Hematopoietic multipotent progenitor cell treated with erythropoietin and hydrocortisone succinate and interleukin-3 and kit ligand, for 15 days (in vitro differentiated cells): ENCODE measurements around the gene TRIM26.

Source experiments
- DNase-seq: peaks from one replicate; pipeline ENCODE4 v3.0.0-alpha.2; 2015; ENCODE audit warnings: low spot score

The TRIM26 gene

GRCh38 chr6:30211306-30211705 is 1.9 kb downstream of the TRIM26 start:
- no peak for DNase-seq

GRCh38 chr6:30207619-30208295 is 5.4 kb downstream of the TRIM26 start:
- no peak for DNase-seq

- DNase-seq, result no peak
Measured at GRCh38 chr6:30206799-30207618, 6.2 kb downstream of the TRIM26 start.

- no peak for DNase-seq
Measured at GRCh38 chr6:30206152-30206551, 7.1 kb downstream of the TRIM26 start.

DNA sequence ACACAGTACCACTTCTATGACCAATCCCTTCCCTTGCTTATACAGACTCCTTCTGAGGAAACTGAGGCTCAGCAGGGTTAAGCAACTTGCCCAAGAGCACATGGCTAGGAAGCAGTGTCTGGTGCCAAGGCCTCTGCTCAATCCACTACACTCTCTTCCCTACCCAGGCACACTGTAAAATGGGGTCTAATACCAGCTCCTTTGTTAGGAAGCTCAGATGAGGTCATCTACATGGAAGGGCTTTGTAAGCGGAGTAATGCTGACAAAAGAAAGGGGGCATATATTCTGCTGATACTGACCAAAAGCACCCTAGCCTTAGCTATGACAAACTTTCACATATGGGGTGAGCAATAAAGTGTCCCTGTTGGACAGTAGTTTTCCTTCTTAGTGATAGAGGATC is 9.1 kb downstream of the TRIM26 start:
- DNase-seq, result no peak

DNA sequence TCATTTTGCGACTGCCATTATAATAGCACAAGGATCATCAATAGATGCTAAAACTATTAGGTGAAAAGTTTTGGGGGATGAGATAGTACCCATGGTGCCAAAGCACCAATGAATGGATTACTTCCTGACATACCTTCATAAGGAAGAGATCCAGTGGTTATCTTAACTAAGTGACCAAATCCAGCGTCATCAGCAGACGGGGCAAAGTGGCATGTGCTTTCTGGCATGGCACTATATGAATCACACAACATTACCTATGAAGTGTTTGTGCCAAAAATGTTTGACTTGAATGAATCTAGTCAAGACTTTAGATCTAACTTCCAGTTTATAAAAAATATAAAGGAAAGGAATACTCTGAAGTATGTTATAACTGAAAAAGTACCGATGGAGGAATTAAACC is 10.8 kb downstream of the TRIM26 start:
- no peak for DNase-seq

DNA sequence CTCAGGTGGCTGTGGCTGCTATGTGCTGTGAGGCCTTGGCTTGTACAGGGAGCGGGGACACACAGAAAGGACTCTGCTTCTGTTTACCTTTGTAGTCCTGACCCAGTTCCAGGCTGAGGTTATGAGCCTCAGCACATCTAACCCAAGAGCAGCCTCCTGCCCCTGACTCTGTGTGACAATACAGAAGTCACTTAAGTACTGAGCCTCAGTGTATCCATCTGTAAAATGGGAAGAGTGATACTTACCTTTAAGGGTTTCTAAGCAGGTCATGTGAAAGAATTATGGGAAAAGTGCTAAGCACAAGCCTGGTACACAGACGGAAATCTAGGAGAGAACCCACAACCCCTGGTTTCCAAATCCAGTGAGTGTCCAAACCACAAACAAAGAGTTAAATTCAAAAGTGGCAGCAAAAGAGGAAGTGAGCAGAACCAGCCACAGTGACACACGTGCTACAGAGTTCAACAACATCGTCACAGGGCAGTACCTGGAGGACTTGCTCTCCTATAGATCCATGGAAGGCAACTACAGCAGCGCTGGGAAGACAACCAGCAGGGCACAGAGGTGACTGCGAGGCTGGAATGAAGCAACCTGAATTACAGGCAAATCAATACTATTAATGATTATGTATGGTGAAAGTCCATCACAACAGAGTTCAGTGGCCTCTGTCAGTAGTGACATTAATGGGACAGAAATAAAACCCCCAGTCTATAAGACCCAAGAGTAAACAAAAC is 12.5 kb downstream of the TRIM26 start:
- no peak for DNase-seq

DNA sequence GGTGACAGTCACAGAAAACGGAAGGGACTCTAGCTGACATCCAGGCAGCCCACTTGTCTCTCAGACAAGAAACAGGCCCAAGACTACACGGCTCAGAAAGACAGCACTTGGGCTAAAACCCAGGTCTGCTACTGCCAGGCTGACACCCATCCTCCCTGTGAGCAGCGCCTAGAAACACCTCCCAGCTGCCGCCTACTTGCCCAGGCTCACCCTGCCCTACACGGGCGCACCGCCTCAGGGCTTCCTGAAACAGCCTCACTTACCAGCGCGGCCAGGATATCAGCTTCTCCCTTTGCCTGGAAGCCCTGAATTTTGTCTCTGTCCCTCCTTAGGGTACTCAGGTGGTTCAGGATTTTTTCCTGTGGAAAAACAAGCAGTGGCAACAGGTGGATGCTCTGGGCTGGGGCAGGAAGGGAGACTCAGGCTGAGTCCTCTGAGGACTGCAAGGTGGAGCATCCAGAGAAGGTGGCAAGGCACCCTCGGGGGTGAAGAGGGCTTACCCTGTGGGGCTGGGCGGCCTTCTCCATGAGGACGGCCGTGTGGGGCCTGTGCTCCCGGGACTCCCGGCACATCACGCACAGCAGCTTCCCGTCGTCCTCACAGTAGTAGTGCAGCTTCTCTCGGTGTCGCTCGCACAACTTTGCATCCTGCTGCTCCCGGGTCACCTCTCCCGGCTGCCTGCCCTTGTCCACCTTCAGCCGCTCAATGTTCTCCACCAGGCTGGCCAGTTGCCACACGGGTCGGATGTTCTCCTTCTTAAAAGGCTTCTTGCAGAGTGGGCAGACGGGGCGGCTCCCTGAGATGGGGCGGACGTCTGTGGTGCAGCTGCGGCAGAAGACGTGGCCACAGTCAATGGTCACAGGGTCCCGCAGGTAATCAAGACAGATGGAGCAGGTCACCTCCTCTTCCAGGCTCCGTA is 14.8 kb downstream of the TRIM26 start:
- no peak for DNase-seq

DNA sequence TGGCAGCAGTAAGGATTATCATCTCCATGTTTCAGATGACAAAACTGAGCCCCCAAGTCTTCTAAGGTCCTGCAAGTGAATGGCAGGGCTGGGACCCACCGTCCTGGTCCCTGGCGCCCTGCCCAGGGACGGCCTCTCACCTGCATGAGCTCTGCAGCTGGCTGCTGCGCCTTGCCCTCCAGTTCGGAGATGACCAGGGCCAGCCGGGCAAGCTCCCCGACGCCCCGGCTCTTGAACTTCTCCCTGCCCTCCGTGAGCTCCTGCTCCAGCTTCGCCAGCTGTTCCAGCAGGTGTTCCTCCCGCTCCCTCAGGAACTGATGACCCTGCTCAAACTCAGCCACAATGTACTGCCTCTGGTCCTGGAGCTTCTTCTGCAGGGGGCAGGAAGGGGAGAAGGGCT is 16.8 kb downstream of the TRIM26 start:
- no peak for DNase-seq

DNA sequence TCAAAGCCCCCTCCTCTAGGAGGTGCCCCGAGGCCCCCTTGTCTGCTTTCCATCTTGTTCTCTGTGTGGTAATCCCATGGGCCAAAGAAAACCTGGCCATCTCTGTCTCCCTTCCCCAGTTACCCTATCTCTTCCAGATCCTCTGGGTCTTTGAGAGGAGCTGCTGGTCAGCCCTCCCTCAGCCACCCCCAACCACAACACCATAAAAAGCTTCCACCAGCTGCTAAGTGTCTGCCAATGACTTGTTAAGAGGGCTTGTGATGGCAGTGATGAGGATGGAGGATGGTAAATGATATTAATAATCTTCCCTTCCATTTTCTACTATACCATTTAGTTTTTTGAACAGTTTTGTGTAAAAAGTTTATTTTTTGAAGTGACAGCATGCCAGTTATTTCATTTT is 17.3 kb downstream of the TRIM26 start:
- no peak for DNase-seq

- DNase-seq, result no peak
Measured at GRCh38 chr6:30194797-30195690, 18.2 kb downstream of the TRIM26 start.

GRCh38 chr6:30192076-30192475 is 21.1 kb downstream of the TRIM26 start:
- DNase-seq, result no peak

DNA sequence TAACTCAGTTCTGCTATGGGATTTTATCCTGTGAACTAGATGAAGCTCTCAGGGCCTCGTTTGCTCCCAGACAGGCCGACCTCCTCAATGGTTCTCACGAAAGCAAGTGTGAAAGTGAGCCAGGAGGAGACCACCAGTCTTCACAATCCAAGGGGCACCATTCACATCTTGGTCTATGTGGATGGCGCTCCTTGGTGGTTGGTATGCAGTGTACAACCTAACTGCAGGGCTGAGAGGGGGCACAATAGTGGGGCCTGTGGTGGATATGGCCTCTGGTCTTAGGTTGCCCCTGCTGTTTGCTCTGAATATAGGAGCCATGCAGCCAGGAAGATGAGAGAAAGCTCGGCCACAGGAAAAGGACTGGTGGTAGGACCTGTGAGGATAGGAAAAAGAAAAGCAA is 24.7 kb downstream of the TRIM26 start:
- no peak for DNase-seq

GRCh38 chr6:30185846-30186484 is 27.2 kb downstream of the TRIM26 start:
- DNase-seq, result no peak

DNA sequence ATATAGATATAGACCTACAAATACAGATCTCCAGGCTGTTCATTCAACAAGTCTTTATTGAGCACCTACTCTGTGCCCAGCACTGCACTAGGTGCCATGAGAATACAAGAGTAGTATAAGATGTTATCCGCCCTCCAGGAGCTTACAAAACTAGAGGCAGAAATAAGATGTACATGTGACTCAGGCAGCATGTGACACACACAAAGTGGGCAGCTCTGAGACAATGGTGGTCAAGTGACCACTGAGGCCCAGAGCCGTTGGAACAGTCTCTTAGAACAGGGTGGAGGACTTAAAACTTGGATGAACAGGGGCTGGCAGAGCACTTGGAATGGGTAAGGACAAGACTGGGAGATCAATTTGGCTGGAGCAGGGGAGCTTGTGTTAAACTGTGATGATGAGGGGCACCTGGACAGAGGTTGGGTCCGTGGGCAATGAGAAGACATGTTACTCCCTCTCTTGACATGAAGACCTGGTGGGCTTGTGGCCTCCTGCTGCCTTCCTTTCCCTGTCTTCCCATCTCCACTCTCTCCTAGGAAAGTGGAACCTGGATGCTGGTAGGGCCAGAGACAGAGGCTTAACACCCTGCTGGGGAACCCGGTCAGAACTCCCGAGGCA is 28.7 kb downstream of the TRIM26 start:
- DNase-seq, result no peak

DNA sequence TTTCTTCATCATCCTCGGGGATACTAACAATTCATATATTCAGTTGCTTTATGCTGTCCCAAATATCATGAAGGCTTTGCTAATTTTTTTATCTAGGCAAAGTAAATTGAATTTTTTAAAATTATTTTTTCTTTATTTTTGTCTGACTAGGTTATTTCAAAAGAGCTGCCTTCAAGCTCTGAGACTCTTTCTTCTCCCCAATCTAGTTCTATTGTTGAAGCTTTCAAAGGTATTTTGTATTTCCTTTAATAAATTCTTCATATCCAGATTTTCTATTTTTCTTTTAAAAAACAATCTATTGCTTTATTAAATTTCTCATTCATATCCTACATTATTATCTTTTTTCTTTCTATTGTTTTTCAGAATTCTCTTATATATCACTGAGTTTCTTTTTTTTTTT is 33.1 kb downstream of the TRIM26 start:
- DNase-seq, result no peak

DNA sequence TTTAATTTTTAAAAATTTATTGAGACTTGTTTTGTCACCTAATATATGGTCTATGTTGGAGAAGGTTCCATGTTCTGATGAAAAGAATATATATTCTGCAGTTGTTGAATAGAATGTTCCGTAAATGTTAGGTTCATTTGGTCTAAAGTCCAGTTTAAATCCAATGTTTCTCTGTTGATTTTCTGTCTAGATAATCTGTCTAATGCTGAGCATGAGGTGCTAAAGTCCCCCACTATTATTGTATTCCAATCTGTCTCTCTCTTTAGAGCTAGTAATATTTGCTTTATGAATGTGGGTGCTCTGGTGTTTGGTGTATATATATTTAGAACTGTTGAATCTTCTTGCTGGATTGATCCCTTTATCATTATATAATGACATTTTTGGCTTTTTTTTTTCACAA is 34.4 kb downstream of the TRIM26 start:
- DNase-seq, result no peak

DNA sequence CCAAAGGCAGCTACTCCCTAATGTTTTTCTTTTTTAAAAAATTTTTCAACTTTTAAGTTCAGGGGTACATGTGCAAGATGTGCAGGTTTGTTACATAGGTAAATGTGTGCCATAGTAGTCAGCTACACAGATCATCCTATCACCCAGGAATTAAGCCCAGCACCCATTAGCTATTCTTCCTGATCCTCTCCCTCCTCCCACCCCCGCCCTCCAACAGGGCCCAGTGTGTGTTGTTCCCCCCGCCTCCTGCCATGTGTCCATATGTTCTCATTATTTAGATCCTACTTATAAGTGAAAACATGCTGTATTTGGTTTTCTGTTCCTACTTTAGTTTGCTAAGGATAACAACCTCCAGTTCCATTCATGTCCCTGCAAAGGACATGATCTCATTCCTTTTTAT is 37.4 kb downstream of the TRIM26 start:
- no peak for DNase-seq

DNA sequence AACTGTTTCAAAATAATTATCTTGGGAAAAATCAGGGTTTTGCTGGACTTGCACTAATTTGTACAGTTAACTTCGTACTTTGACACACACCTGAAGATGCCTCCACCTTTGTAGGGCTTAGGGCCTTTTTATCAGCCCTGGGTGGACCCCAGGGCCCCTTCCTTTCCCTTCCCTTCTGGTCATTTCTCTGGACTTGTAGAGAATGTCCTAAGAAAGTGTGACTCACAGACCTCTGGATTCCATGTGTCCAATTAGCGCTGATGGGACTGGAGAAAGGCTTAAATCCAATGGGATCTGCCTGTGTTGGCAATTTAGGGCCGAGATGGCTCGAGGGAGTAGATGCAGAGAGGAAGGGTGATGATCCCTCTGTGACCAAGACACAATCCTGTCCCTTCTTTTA is 40.5 kb downstream of the TRIM26 start:
- DNase-seq, result no peak
